Erythroblast (primary cell): ENCODE measurements around the gene FCN1.

ENCODE experiments used
- DNase-seq, 2 experiments: peaks; one replicate each; lab custom pipeline; 2025; lab: John Stamatoyannopoulos, UW
- GATA1 ChIP-seq: IDR thresholded peaks from 2 replicates; pipeline ENCODE4 v1.6.1; 2011; ENCODE audit warnings: low read depth, mild to moderate bottlenecking, control low read depth, low read length, moderate library complexity
- POLR2A ChIP-seq: IDR thresholded peaks from 2 replicates; pipeline ENCODE4 v1.6.1; 2011; ENCODE audit warnings: mild to moderate bottlenecking, low read length

The FCN1 gene

GRCh38 chr9:134902936-134903335 lies 14.8 kb downstream of the FCN1 start:
- TF ChIP-seq POLR2A (no peak), GATA1 (no peak)
- DNase-seq, result no peak

- no peak for DNase-seq
- no peak for TF ChIP-seq POLR2A
- TF ChIP-seq GATA1, result no peak
Measured at GRCh38 chr9:134899818-134900217, 17.9 kb downstream of the FCN1 start.

- TF ChIP-seq POLR2A (no peak), GATA1 (no peak)
- DNase-seq, result no peak
Measured at GRCh38 chr9:134899168-134899567, 18.5 kb downstream of the FCN1 start.

GRCh38 chr9:134898319-134898718 lies 19.4 kb downstream of the FCN1 start:
- TF ChIP-seq POLR2A, result no peak
- TF ChIP-seq GATA1, result no peak
- no peak for DNase-seq

- no peak for DNase-seq
- TF ChIP-seq GATA1 (no peak), POLR2A (no peak)
Measured at GRCh38 chr9:134897584-134898170, 20.0 kb downstream of the FCN1 start.

- no peak for DNase-seq
- TF ChIP-seq POLR2A, result no peak
- no peak for TF ChIP-seq GATA1
Measured at GRCh38 chr9:134896834-134897583, 20.7 kb downstream of the FCN1 start.

- DNase-seq, result no peak
- no peak for TF ChIP-seq POLR2A
- TF ChIP-seq GATA1, result no peak
Measured at GRCh38 chr9:134895908-134896833, 21.5 kb downstream of the FCN1 start.

GRCh38 chr9:134895567-134895907 lies 22.2 kb downstream of the FCN1 start:
- TF ChIP-seq POLR2A (no peak), GATA1 (no peak)
- no peak for DNase-seq

GRCh38 chr9:134895097-134895496 lies 22.6 kb downstream of the FCN1 start:
- no peak for DNase-seq
- no peak for TF ChIP-seq GATA1
- no peak for TF ChIP-seq POLR2A

- no peak for DNase-seq
- TF ChIP-seq POLR2A (no peak), GATA1 (no peak)
Measured at GRCh38 chr9:134894136-134894860, 23.4 kb downstream of the FCN1 start.

GRCh38 chr9:134892820-134893420 lies 24.8 kb downstream of the FCN1 start:
- no peak for DNase-seq
- TF ChIP-seq GATA1 (no peak), POLR2A (no peak)

- TF ChIP-seq POLR2A (no peak), GATA1 (no peak)
- no peak for DNase-seq
Measured at GRCh38 chr9:134892221-134892620, 25.5 kb downstream of the FCN1 start.

GRCh38 chr9:134891713-134892112 lies 26.0 kb downstream of the FCN1 start:
- TF ChIP-seq POLR2A (no peak), GATA1 (no peak)
- DNase-seq, result no peak
